ENCODE measurements around the gene CLIC6. TPM values are rescaled to one million over a fixed set of nuclear protein-coding genes. Genes with fewer than 3 reads are reported as not detected.

CLIC6 gene
- total RNA-seq (2022) = not detected in 2 replicates
- Bru-seq, nascent RNA = percentile 2 among the genes with signal in this experiment
- percentile 4 among the genes with signal in this experiment for BruChase-seq, experiment 1, labeled RNA remaining after a 6-hour chase
- BruChase-seq, experiment 2, labeled RNA remaining after a 2-hour chase = percentile 6 among the genes with signal in this experiment
- long read RNA-seq, partial matches to known transcripts = 0 of 1 reads
- long read RNA-seq, other reads (novel, unspliced or antisense) = 1 of 1 reads

- Mint-ChIP-seq H3K4me1 (ENCODE audit: insufficient read depth, unreplicated experiment) (no peaks in the 10 kb centered on the region), H3K4me3 (ENCODE audit: unreplicated experiment) (no peak within 1 kb of the TSS), H3K27me3 (ENCODE audit: insufficient read depth, unreplicated experiment) (peaks cover 12% of the 10 kb centered on the region), H3K36me3 (ENCODE audit: insufficient read depth, unreplicated experiment) (no peaks in the 10 kb centered on the region), H3K9me3 (ENCODE audit: unreplicated experiment) (no peaks in the 10 kb centered on the region), H3K27ac (ENCODE audit: low read depth, unreplicated experiment) (no peak within 1 kb of the TSS)
- ChIA-PET POLR2A (no interaction called here), CTCF (interaction anchor here (0.6 kb wide), 1 partner anchor 26 kb away, joined by 3 read pairs; no protein-coding TSS in a partner anchor)
- intact Hi-C loops (cut with micrococcal nuclease) = no loop called here
- no TSS peak for BruUV-seq (replicated peaks)
- TF ChIP-seq, protein P1, sequence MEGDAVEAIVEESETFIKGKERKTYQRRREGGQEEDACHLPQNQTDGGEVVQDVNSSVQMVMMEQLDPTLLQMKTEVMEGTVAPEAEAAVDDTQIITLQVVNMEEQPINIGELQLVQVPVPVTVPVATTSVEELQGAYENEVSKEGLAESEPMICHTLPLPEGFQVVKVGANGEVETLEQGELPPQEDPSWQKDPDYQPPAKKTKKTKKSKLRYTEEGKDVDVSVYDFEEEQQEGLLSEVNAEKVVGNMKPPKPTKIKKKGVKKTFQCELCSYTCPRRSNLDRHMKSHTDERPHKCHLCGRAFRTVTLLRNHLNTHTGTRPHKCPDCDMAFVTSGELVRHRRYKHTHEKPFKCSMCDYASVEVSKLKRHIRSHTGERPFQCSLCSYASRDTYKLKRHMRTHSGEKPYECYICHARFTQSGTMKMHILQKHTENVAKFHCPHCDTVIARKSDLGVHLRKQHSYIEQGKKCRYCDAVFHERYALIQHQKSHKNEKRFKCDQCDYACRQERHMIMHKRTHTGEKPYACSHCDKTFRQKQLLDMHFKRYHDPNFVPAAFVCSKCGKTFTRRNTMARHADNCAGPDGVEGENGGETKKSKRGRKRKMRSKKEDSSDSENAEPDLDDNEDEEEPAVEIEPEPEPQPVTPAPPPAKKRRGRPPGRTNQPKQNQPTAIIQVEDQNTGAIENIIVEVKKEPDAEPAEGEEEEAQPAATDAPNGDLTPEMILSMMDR (IDR thresholded peaks at IDR 0.05; ENCODE audit: unreplicated experiment) = no peak
- DNase-seq (ENCODE audit: unreplicated experiment) = no peak
Observed at GRCh38 chr21:34668803-34669148, at the start of gene CLIC6. Gene CLIC6 (plus strand): TSS chr21:34668994. CDS start chr21:34669389, 395 bp downstream.

DNA sequence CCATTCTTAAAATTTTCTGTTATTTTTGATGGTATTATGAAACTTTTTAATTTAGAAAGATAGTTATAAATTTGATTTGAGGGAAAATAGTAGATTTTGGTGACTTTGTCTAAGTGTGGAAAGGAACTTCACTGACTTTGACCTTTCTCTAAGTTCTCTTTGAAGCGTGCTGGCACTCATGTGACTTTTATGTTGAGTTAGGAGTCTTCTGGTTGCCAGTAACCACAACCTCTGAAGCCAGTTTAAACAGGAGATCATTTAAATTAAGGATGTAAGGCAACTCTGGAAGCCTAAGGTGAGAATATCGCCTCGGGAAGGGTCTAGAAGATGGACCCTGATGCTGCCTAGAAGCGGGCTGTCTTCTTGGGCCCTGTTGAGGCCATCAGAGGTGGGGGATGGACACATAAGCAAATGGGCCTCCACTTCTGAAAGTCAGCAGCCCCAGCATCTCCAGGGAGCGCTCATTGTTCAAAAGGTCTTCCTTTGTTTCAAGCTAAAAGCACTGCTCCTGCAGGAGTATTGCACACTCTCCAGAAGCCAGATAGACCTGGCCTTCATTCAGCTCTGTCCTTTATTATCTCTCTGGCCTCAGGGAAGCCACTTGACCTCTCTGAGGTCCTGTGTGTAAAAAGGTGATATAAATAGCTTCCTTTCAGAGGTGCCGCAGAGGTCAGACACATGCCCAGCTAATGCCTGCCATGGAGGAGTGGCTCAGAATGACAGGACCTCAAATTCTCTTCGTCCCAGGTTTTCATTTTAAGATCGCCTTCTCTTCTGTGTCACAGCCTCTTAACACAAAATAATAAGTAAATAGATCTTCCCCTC, 48.7 kb upstream of the CLIC6 start:
- DNase-seq (ENCODE audit: unreplicated experiment) = no peak
- CTCF ChIA-PET = interaction anchor here (0.8 to 1.4 kb wide), 3 partner anchors 10 to 18 kb away, joined by 3 to 4 read pairs (median 4); no protein-coding TSS in a partner anchor
- Mint-ChIP-seq H3K36me3 (ENCODE audit: insufficient read depth, unreplicated experiment) (no peaks in the 10 kb centered on the region), H3K27ac (ENCODE audit: low read depth, unreplicated experiment) (no peak overlapping the region), H3K27me3 (ENCODE audit: insufficient read depth, unreplicated experiment) (peaks cover 36% of the 10 kb centered on the region), H3K9me3 (ENCODE audit: unreplicated experiment) (no peaks in the 10 kb centered on the region), H3K4me1 (ENCODE audit: insufficient read depth, unreplicated experiment) (no peaks in the 10 kb centered on the region), H3K4me3 (ENCODE audit: unreplicated experiment) (no peak overlapping the region)
- TF ChIP-seq, protein P1 (IDR thresholded peaks at IDR 0.05; ENCODE audit: unreplicated experiment) = no peak
- POLR2A ChIA-PET = no interaction called here
- BruUV-seq (replicated peaks) = no TSS peak
- intact Hi-C loops (cut with micrococcal nuclease) = no loop called here

- Mint-ChIP-seq H3K9me3 (ENCODE audit: unreplicated experiment) (no peaks in the 10 kb centered on the region), H3K27me3 (ENCODE audit: insufficient read depth, unreplicated experiment) (peaks cover 53% of the 10 kb centered on the region), H3K4me1 (ENCODE audit: insufficient read depth, unreplicated experiment) (no peaks in the 10 kb centered on the region), H3K36me3 (ENCODE audit: insufficient read depth, unreplicated experiment) (no peaks in the 10 kb centered on the region), H3K4me3 (ENCODE audit: unreplicated experiment) (no peak overlapping the region), H3K27ac (ENCODE audit: low read depth, unreplicated experiment) (no peak overlapping the region)
- intact Hi-C loops (cut with micrococcal nuclease) = no loop called here
- CTCF ChIA-PET = interaction anchor here (0.9 to 2.1 kb wide), 9 partner anchors 10 to 586 kb away, joined by 3 to 8 read pairs (median 4); no protein-coding TSS in a partner anchor
- TF ChIP-seq, protein P1 (IDR thresholded peaks at IDR 0.05; ENCODE audit: unreplicated experiment) = no peak
- no peak for DNase-seq (ENCODE audit: unreplicated experiment)
- POLR2A ChIA-PET = no interaction called here
- no TSS peak for BruUV-seq (replicated peaks)
Observed at GRCh38 chr21:34621434-34622350, 47.1 kb upstream of the CLIC6 start.

All from MCF 10A (cell line).